ENCODE results near the gene CDH18. TPM values are rescaled to one million over a fixed set of nuclear protein-coding genes. Genes with fewer than 3 reads are reported as not detected.

The CDH18 gene
- total and polyA plus RNA-seq, 2 donors (not counting 3 experiments of a cell fraction or from before 2014, with no cell fraction given), result 0.06 TPM; not detected in 1

- Histone ChIP-seq H4K20me1 (replicated peaks; ENCODE audit: control insufficient read depth, extremely low read depth, insufficient read depth, low read length) (no peaks in the 10 kb centered on the region), H3K79me2 (ENCODE audit: control insufficient read depth, insufficient read depth, low read length) (no peaks in the 10 kb centered on the region), H3K27me3 (ENCODE audit: control insufficient read depth in 2 of 2, insufficient read depth in 2 of 2, low read length in 2 of 2) (no peaks in the 10 kb centered on the region), H3K9ac (replicated peaks; ENCODE audit: extremely low read depth, insufficient read depth, low read length) (no peak overlapping the region), H3K9me3 (replicated peaks; ENCODE audit: control insufficient read depth, insufficient read depth, low read length) (no peaks in the 10 kb centered on the region), H3K36me3 (ENCODE audit: control insufficient read depth in 2 of 2, extremely low read depth in 1 of 2, insufficient read depth in 2 of 2, low read length in 2 of 2) (no peaks in the 10 kb centered on the region), H3K9me1 (replicated peaks; ENCODE audit: control insufficient read depth, extremely low read depth, insufficient read depth, low read length) (no peaks in the 10 kb centered on the region), H3K27ac (ENCODE audit: insufficient read depth, low read depth, low read length) (no peak overlapping the region), H2AFZ (ENCODE audit: low read depth, low read length) (no peak overlapping the region), H3K4me2 (ENCODE audit: insufficient read depth, low read length) (no peak overlapping the region), H3K4me1 (ENCODE audit: control insufficient read depth, extremely low read depth, insufficient read depth, low read length) (no peaks in the 10 kb centered on the region), H3K4me3 (replicated peaks in 1 of 3; ENCODE audit: insufficient read depth in 1 of 3, low read depth in 1 of 3, low read length in 3 of 3) (no peak overlapping the region)
- FAIRE-seq (no peak), DNase-seq (ENCODE audit: low read depth, low spot score) (no peak)
- TF ChIP-seq POLR2A (IDR thresholded peaks at IDR 0.05; ENCODE audit: low read depth, low read length) (no peak), FOS (IDR thresholded peaks at IDR 0.05; ENCODE audit: borderline replicate concordance, insufficient read depth, low read length) (no peak), EZH2 (IDR thresholded peaks at IDR 0.05; ENCODE audit: borderline replicate concordance, low read depth, low read length, severe bottlenecking) (no peak), CTCF (IDR thresholded peaks at IDR 0.05; ENCODE audit: extremely low read depth in 1 of 2, insufficient read depth in 1 of 2, low read depth in 1 of 2, low read length in 2 of 2) (no peak), JUN (IDR thresholded peaks at IDR 0.05; ENCODE audit: borderline replicate concordance, insufficient read depth, insufficient read length, low read depth) (no peak), POLR2AphosphoS5 (IDR thresholded peaks at IDR 0.05; ENCODE audit: insufficient read depth, low read depth, low read length) (no peak), MAX (IDR thresholded peaks at IDR 0.05; ENCODE audit: insufficient read depth, insufficient read length) (no peak), GATA2 (IDR thresholded peaks at IDR 0.05; ENCODE audit: insufficient read depth, insufficient read length, low read depth, low read length) (no peak), MYC (IDR thresholded peaks at IDR 0.05; ENCODE audit: low read depth, low read length) (no peak)
- dilution Hi-C loops (cut with MboI; ENCODE audit: extremely low pct_ligation_motif_present, low sequenced_read_pairs), result no loop called here
- intact Hi-C loops (cut with micrococcal nuclease), result no loop called here
- ChIA-PET POLR2A (no interaction called here), CTCF (no interaction called here)
- no TSS peak for BruUV-seq (replicated peaks)
These were observed 433.5 kb downstream of the CDH18 start for GRCh38 chr5:19554524-19554923.

Data from endothelial cell of umbilical vein (primary cell).